ENCODE data around the gene L2HGDH.
"Not testable (repeated sequence)": the region's sequence is repeated elsewhere in the genome, so short reads cannot be mapped to it uniquely, and the experiment has no call there.

L2HGDH gene

GRCh38 chr14:50311972-50312733 is at the start of gene L2HGDH, which contains the start of gene DMAC2L:
Gene L2HGDH, minus strand, starts transcription at chr14:50312229. Its CDS starts 79 bp downstream, at chr14:50312150.
Gene DMAC2L, plus strand, starts transcription at chr14:50312324. Its CDS starts 9,164 bp downstream, at chr14:50321488.
- DNase-seq, result peak; percentile 95

- no peak for DNase-seq
Observed at GRCh38 chr14:50360851-50361250, 48.8 kb upstream of the L2HGDH start.

- no peak for DNase-seq
Observed at GRCh38 chr14:50360093-50360492, 48.1 kb upstream of the L2HGDH start.

- no peak for DNase-seq
Observed at GRCh38 chr14:50359631-50360030, 47.6 kb upstream of the L2HGDH start.

GRCh38 chr14:50357753-50358395 is 45.8 kb upstream of the L2HGDH start:
- no peak for DNase-seq

- no peak for DNase-seq
Observed at GRCh38 chr14:50357124-50357523, 45.1 kb upstream of the L2HGDH start.

GRCh38 chr14:50356283-50356682 is 44.3 kb upstream of the L2HGDH start:
- DNase-seq, result not testable (repeated sequence)

GRCh38 chr14:50355692-50356091 is 43.7 kb upstream of the L2HGDH start:
- no peak for DNase-seq

GRCh38 chr14:50354527-50354926 is 42.5 kb upstream of the L2HGDH start:
- DNase-seq, result no peak

- DNase-seq, result no peak
Observed at GRCh38 chr14:50353126-50353525, 41.1 kb upstream of the L2HGDH start.

- no peak for DNase-seq
Observed at GRCh38 chr14:50352584-50352983, 40.6 kb upstream of the L2HGDH start.

- DNase-seq, result no peak
Observed at GRCh38 chr14:50350975-50351374, 38.9 kb upstream of the L2HGDH start.

GRCh38 chr14:50348933-50349332 is 36.9 kb upstream of the L2HGDH start:
- DNase-seq, result no peak

- DNase-seq, result no peak
Observed at GRCh38 chr14:50347521-50347920, 35.5 kb upstream of the L2HGDH start.

- no peak for DNase-seq
Observed at GRCh38 chr14:50345846-50346422, 33.9 kb upstream of the L2HGDH start.

- no peak for DNase-seq
Observed at GRCh38 chr14:50344876-50345563, 33.0 kb upstream of the L2HGDH start.

GRCh38 chr14:50344116-50344775 is 32.2 kb upstream of the L2HGDH start:
- no peak for DNase-seq

- DNase-seq, result no peak
Observed at GRCh38 chr14:50343434-50343833, 31.4 kb upstream of the L2HGDH start.

- no peak for DNase-seq
Observed at GRCh38 chr14:50342221-50343078, 30.4 kb upstream of the L2HGDH start.

- DNase-seq, result no peak
Observed at GRCh38 chr14:50340963-50341362, 28.9 kb upstream of the L2HGDH start.

- no peak for DNase-seq
Observed at GRCh38 chr14:50340045-50340444, 28.0 kb upstream of the L2HGDH start.
